ENCODE measurements around the gene BMP2.

BMP2 gene

GRCh38 chr20:6818033-6818808, 50.7 kb downstream of the BMP2 start:
- H3K4me3 ChIP-seq (ENCODE audit: low read depth, low read length) = no peak overlapping the region

GRCh38 chr20:6819599-6819998, 52.1 kb downstream of the BMP2 start:
- Histone ChIP-seq H3K79me2 (no peaks in the 10 kb centered on the region), H3K27ac (no peak overlapping the region)

More at GRCh38 chr20:6818033-6818808, 50.7 kb downstream of the BMP2 start:
- H3K36me3 ChIP-seq (ENCODE audit: control insufficient read depth, insufficient read depth, low read length) = no peaks in the 10 kb centered on the region
- H3K9ac ChIP-seq = no peak overlapping the region
- H3K9me3 ChIP-seq (ENCODE audit: control insufficient read depth, low read length) = no peaks in the 10 kb centered on the region
- H3K27me3 ChIP-seq (ENCODE audit: control insufficient read depth, insufficient read depth, low read length) = no peaks in the 10 kb centered on the region
- no peak overlapping the region for H3K27ac ChIP-seq
- H3K4me1 ChIP-seq = no peaks in the 10 kb centered on the region
- H3K4me2 ChIP-seq (ENCODE audit: low read length) = no peak overlapping the region
- no peak overlapping the region for H2AFZ ChIP-seq
- no peak for TF ChIP-seq CTCF (IDR thresholded peaks at IDR 0.05)
- no peaks in the 10 kb centered on the region for H3K79me2 ChIP-seq

GRCh38 chr20:6824401-6824800, 56.9 kb downstream of the BMP2 start:
- Histone ChIP-seq H3K27ac (no peak overlapping the region), H3K4me1 (no peaks in the 10 kb centered on the region), H3K27me3 (ENCODE audit: control insufficient read depth, insufficient read depth, low read length) (no peaks in the 10 kb centered on the region), H3K9me3 (ENCODE audit: control insufficient read depth, low read length) (no peaks in the 10 kb centered on the region), H3K36me3 (ENCODE audit: control insufficient read depth, insufficient read depth, low read length) (no peaks in the 10 kb centered on the region), H3K79me2 (no peaks in the 10 kb centered on the region), H3K4me3 (ENCODE audit: low read depth, low read length) (no peak overlapping the region), H3K4me2 (ENCODE audit: low read length) (no peak overlapping the region), H3K9ac (no peak overlapping the region), H2AFZ (no peak overlapping the region)
- no peak for TF ChIP-seq CTCF (IDR thresholded peaks at IDR 0.05)

More at GRCh38 chr20:6819599-6819998, 52.1 kb downstream of the BMP2 start:
- no peak overlapping the region for H2AFZ ChIP-seq
- H3K27me3 ChIP-seq (ENCODE audit: control insufficient read depth, insufficient read depth, low read length) = no peaks in the 10 kb centered on the region
- no peaks in the 10 kb centered on the region for H3K36me3 ChIP-seq (ENCODE audit: control insufficient read depth, insufficient read depth, low read length)
- H3K4me1 ChIP-seq = no peaks in the 10 kb centered on the region
- no peak overlapping the region for H3K4me2 ChIP-seq (ENCODE audit: low read length)
- no peaks in the 10 kb centered on the region for H3K9me3 ChIP-seq (ENCODE audit: control insufficient read depth, low read length)
- no peak overlapping the region for H3K9ac ChIP-seq
- no peak for TF ChIP-seq CTCF (IDR thresholded peaks at IDR 0.05)
- no peak overlapping the region for H3K4me3 ChIP-seq (ENCODE audit: low read depth, low read length)

GRCh38 chr20:6827472-6827871, 60.0 kb downstream of the BMP2 start:
- H3K9ac ChIP-seq = no peak overlapping the region
- no peak overlapping the region for H3K4me2 ChIP-seq (ENCODE audit: low read length)
- no peaks in the 10 kb centered on the region for H3K36me3 ChIP-seq (ENCODE audit: control insufficient read depth, insufficient read depth, low read length)
- H3K9me3 ChIP-seq (ENCODE audit: control insufficient read depth, low read length) = no peaks in the 10 kb centered on the region
- H3K27me3 ChIP-seq (ENCODE audit: control insufficient read depth, insufficient read depth, low read length) = no peaks in the 10 kb centered on the region
- no peaks in the 10 kb centered on the region for H3K4me1 ChIP-seq
- no peak for TF ChIP-seq CTCF (IDR thresholded peaks at IDR 0.05)
- H3K79me2 ChIP-seq = no peaks in the 10 kb centered on the region
- H3K27ac ChIP-seq = no peak overlapping the region
- no peak overlapping the region for H2AFZ ChIP-seq
- no peak overlapping the region for H3K4me3 ChIP-seq (ENCODE audit: low read depth, low read length)

Measured in parathyroid adenoma (tissue), 2 donors.